Measurements from ENCODE around the gene HDAC4.

DNA sequence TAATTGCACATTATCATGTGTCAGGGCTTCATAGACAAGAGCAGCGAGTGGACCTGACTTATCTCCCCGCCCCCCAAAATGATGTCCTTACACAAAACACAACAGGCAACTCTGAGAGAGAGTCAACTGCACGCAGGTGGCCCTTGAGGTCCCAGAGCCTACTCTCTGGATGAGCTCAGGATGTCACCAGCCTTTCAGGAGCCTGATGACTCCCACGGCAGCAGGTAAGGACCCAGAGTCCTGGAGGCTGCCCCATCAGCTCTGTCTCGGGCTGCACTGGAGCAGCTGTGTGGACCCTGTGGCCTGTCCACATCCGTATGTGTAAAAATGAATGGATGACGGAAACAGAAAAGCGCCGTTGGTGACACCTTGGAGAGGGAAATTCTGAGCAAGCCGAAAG, 130.9 kb downstream of the HDAC4 start:
- TF ChIP-seq ZBTB17 (tag by site-specific recombination; IDR thresholded peaks at IDR 0.05) (no peak), ZNF274 (IDR thresholded peaks at IDR 0.05; ENCODE audit: low read length) (no peak), ZNF274 (tag by site-specific recombination; IDR thresholded peaks at IDR 0.05; ENCODE audit: borderline replicate concordance) (no peak), ZNF138 (tag by site-specific recombination; IDR thresholded peaks at IDR 0.05; ENCODE audit: borderline replicate concordance) (no peak), SP2 (tag by site-specific recombination; IDR thresholded peaks at IDR 0.05) (no peak), ZNF175 (tag by site-specific recombination; IDR thresholded peaks at IDR 0.05) (no peak), ZNF48 (tag by site-specific recombination; IDR thresholded peaks at IDR 0.05) (no peak), ZNF121 (tag by site-specific recombination; IDR thresholded peaks at IDR 0.05) (no peak)
- TF ChIP-seq, protein P1, sequence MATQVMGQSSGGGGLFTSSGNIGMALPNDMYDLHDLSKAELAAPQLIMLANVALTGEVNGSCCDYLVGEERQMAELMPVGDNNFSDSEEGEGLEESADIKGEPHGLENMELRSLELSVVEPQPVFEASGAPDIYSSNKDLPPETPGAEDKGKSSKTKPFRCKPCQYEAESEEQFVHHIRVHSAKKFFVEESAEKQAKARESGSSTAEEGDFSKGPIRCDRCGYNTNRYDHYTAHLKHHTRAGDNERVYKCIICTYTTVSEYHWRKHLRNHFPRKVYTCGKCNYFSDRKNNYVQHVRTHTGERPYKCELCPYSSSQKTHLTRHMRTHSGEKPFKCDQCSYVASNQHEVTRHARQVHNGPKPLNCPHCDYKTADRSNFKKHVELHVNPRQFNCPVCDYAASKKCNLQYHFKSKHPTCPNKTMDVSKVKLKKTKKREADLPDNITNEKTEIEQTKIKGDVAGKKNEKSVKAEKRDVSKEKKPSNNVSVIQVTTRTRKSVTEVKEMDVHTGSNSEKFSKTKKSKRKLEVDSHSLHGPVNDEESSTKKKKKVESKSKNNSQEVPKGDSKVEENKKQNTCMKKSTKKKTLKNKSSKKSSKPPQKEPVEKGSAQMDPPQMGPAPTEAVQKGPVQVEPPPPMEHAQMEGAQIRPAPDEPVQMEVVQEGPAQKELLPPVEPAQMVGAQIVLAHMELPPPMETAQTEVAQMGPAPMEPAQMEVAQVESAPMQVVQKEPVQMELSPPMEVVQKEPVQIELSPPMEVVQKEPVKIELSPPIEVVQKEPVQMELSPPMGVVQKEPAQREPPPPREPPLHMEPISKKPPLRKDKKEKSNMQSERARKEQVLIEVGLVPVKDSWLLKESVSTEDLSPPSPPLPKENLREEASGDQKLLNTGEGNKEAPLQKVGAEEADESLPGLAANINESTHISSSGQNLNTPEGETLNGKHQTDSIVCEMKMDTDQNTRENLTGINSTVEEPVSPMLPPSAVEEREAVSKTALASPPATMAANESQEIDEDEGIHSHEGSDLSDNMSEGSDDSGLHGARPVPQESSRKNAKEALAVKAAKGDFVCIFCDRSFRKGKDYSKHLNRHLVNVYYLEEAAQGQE (tag by site-specific recombination; IDR thresholded peaks at IDR 0.05), result no peak
- TF ChIP-seq, protein P2, sequence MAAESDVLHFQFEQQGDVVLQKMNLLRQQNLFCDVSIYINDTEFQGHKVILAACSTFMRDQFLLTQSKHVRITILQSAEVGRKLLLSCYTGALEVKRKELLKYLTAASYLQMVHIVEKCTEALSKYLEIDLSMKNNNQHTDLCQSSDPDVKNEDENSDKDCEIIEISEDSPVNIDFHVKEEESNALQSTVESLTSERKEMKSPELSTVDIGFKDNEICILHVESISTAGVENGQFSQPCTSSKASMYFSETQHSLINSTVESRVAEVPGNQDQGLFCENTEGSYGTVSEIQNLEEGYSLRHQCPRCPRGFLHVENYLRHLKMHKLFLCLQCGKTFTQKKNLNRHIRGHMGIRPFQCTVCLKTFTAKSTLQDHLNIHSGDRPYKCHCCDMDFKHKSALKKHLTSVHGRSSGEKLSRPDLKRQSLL (tag by site-specific recombination; IDR thresholded peaks at IDR 0.05), result no peak
- TF ChIP-seq, protein P3, sequence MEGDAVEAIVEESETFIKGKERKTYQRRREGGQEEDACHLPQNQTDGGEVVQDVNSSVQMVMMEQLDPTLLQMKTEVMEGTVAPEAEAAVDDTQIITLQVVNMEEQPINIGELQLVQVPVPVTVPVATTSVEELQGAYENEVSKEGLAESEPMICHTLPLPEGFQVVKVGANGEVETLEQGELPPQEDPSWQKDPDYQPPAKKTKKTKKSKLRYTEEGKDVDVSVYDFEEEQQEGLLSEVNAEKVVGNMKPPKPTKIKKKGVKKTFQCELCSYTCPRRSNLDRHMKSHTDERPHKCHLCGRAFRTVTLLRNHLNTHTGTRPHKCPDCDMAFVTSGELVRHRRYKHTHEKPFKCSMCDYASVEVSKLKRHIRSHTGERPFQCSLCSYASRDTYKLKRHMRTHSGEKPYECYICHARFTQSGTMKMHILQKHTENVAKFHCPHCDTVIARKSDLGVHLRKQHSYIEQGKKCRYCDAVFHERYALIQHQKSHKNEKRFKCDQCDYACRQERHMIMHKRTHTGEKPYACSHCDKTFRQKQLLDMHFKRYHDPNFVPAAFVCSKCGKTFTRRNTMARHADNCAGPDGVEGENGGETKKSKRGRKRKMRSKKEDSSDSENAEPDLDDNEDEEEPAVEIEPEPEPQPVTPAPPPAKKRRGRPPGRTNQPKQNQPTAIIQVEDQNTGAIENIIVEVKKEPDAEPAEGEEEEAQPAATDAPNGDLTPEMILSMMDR (tag by site-specific recombination; IDR thresholded peaks at IDR 0.05), result no peak
